ENCODE results near the gene SND1.

GRCh38 chr7:128029405-128029995, 377.5 kb downstream of the SND1 start:
- TF ChIP-seq, protein P1, sequence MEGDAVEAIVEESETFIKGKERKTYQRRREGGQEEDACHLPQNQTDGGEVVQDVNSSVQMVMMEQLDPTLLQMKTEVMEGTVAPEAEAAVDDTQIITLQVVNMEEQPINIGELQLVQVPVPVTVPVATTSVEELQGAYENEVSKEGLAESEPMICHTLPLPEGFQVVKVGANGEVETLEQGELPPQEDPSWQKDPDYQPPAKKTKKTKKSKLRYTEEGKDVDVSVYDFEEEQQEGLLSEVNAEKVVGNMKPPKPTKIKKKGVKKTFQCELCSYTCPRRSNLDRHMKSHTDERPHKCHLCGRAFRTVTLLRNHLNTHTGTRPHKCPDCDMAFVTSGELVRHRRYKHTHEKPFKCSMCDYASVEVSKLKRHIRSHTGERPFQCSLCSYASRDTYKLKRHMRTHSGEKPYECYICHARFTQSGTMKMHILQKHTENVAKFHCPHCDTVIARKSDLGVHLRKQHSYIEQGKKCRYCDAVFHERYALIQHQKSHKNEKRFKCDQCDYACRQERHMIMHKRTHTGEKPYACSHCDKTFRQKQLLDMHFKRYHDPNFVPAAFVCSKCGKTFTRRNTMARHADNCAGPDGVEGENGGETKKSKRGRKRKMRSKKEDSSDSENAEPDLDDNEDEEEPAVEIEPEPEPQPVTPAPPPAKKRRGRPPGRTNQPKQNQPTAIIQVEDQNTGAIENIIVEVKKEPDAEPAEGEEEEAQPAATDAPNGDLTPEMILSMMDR (IDR thresholded peaks at IDR 0.05) = no peak
- no peak for TF ChIP-seq POLR2A (IDR thresholded peaks at IDR 0.05)
- no peak for TF ChIP-seq POLR2AphosphoS5 (IDR thresholded peaks at IDR 0.05; ENCODE audit: insufficient read depth in 1 of 2, low read depth in 1 of 2)

Measured in vagina (tissue), 2 donors.